Amygdala (tissue), 56 donors: ENCODE data around the gene NCAM1.

Source experiments
- DNase-seq, 56 donors: peaks; one replicate each; lab custom pipeline; 2025; lab: John Stamatoyannopoulos, UW

NCAM1 gene

GRCh38 chr11:113082341-113082955, 121.2 kb downstream of the NCAM1 start:
- DNase-seq, result peak in 1 of 56 donors; percentile 41

GRCh38 chr11:113083571-113083970, 122.4 kb downstream of the NCAM1 start:
- no peak for DNase-seq

- no peak for DNase-seq
Observed at GRCh38 chr11:113084297-113084696, 123.1 kb downstream of the NCAM1 start.

- no peak for DNase-seq
Observed at GRCh38 chr11:113085446-113085845, 124.2 kb downstream of the NCAM1 start.

GRCh38 chr11:113087706-113088105, 126.5 kb downstream of the NCAM1 start:
- no peak for DNase-seq

- DNase-seq, result no peak
Observed at GRCh38 chr11:113090716-113091480, 129.7 kb downstream of the NCAM1 start.

GRCh38 chr11:113091481-113091780, 130.2 kb downstream of the NCAM1 start:
- no peak for DNase-seq

- no peak for DNase-seq
Observed at GRCh38 chr11:113096648-113097047, 135.4 kb downstream of the NCAM1 start.

GRCh38 chr11:113103932-113104690, 142.9 kb downstream of the NCAM1 start:
- peak in 1 of 56 donors; percentile 2 for DNase-seq

GRCh38 chr11:113104691-113105251, 143.6 kb downstream of the NCAM1 start:
- DNase-seq, result no peak

- no peak for DNase-seq
Observed at GRCh38 chr11:113105592-113105991, 144.4 kb downstream of the NCAM1 start.

- no peak for DNase-seq
Observed at GRCh38 chr11:113106507-113106906, 145.3 kb downstream of the NCAM1 start.

GRCh38 chr11:113110046-113110445, 148.8 kb downstream of the NCAM1 start:
- no peak for DNase-seq

- no peak for DNase-seq
Observed at GRCh38 chr11:113111156-113111555, 149.9 kb downstream of the NCAM1 start.

GRCh38 chr11:113112307-113112706, 151.1 kb downstream of the NCAM1 start:
- DNase-seq, result no peak

- DNase-seq, result peak in 45 of 56 donors; percentile 9 to 78 (median 47)
Observed at GRCh38 chr11:113113801-113114704, 152.8 kb downstream of the NCAM1 start.

GRCh38 chr11:113114705-113115027, 153.4 kb downstream of the NCAM1 start:
- no peak for DNase-seq

GRCh38 chr11:113118104-113118503, 156.9 kb downstream of the NCAM1 start:
- no peak for DNase-seq

GRCh38 chr11:113119074-113119473, 157.9 kb downstream of the NCAM1 start:
- no peak for DNase-seq

GRCh38 chr11:113119966-113120736, 158.9 kb downstream of the NCAM1 start:
- DNase-seq, result no peak
